ENCODE results near the gene C16orf90.

Gene C16orf90, protein sequence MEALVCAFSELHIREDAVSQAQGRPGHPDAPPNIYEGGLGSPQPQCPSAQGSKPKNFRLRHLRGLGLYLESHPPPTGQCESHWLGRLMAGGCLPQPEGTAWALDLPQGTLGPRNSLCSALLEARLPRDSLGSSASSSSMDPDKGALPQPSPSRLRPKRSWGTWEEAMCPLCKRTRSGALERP

DNA sequence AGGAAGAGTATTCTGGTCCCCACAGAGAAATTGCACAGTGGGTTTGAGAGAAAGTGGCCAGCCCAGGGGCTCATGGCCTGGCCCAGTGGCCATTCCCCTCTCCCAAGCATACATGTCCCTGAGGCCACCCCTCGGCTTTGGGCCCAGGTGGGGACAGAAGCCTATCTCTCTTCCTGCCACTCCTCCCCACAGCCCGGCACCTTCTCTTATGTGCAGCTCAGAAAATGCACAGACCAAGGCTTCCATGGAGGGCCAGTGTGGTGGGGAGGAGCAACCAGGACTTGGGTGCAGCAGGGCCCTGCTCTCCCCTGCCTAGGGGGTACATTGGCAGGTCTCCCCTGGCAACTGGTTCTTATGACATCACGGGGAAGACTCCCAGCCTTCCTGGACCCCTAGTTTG lies at the start of gene C16orf90:
TSS of gene C16orf90 (minus strand) at position 314 of the 400 bp plus-strand sequence. CDS start at position 246, 68 bp downstream.
- no peak for DNase-seq

DNA sequence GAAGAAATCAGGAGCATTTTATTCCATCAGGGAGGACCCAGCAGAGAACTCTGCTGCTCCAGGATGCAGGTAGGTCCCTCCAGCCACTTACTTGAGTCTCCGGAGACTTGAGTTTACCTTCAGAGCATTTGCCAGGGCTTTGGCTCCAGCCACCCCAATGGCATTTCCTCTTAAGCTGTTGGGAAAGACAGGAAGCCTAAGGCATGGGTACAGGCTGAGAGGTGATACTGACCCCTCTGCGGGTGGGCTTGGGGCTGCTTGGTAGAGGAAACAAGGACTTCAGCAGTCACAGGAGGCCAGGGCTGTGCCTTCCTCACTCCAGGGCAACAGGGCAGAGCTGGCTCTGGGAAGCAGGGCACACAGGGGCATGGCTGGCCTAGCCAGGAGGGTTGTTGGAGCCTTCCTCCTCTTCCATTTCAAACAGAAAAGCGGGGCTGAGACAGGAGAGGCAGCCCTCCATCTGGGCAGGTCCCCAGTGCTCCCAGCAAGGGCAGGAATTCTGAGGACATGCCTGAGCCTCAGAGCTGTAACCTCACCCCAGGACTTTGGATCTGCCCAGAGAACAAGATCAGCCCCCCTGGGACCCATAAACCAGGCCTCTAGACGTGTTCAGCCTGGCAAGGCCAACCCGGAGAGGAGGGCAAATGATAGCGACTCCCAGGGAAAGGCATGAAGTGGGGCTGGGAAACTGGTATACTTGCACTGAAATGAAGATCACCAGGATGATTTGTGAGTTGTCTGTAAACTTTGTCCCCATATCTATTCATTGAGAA lies 47.5 kb upstream of the C16orf90 start:
- no peak for DNase-seq

DNA sequence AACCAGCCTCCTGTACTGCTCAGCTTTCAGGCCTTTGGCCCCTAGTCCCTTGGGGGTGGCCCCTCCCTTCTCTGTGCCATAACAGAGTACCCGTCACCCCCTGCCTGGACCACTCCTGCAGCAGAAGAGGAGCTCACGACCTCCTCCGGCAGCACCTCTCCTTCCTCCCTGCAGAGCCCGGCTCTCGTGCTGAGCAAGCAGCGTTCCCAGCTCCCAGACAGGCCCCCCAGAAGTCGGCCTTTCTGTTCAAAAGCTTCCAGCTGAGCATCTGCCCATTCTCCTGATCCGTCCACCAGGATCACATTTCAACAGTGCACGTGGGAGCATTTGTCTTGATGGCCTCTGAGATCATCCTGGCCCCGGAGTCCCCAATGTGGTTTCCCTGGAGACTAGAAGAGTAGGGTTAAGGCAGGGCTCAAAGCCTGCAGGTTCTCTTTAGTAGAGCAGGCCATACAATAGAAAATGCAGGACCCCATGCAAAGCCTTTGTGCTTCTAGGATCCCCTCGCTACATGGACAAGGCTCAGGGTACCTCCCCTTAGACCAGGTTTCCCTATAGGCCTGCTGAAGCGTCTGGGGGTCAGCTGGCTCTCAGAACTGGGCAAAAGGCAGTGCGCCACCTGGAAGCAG lies 46.4 kb upstream of the C16orf90 start:
- no peak for DNase-seq

DNA sequence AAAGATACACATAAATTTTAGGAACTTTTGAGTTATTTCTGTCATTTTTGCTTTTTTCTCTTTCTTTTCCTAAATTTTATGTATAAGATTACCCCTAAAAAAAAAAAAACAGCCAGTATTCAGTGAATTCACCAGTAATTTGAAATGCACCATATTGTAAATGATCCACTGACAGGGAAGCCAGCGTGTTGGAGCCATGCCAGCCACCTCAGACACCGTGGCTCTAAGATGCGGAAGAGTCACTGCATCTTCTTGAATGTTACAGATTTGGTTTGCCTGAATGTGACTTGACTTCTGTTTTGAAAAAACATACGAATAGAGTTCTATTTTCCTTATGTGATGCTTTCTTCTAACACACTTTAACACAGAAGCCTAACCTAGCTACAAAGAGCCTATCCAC lies 42.9 kb upstream of the C16orf90 start:
- DNase-seq, result no peak

DNA sequence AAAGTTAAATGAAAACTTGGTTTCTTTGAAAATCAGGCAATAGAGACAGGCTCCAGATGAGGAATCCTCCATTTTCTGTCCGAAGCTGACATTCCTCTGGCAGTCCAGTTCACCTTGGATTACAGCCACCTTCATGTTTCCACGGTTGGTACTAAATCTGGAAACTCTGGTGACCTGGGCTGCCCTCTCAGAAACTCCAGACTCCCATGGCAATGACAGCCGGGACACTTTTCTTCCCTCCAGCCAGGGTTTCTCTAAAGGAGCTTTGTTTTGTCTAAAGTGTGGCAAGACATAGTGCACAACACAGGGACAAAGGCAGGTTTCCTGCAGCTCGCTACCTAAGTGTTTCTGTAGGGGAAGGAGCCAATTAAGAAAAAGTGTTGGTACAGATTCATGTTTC lies 41.6 kb upstream of the C16orf90 start:
- no peak for DNase-seq

DNA sequence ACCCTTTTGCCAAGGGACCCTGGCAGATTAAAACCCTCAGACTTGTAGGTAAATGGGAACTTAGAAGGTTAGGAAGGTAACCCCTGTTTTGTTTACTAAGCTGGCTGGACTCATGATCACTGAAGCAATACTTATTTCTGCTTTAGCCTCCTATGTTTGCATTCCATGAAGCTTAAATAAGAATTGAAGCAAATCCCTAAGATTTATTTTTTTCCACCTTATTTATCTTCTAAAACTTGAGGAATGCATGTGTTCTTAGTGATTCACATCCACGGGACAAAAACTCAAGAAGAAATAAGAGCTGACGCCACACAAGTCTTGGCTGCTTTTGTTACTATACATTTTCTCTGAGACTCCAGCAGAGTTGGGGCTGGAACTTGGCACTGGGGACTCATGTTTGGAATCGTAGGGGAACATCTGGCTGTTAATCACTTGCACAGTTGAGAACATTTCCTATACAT lies 41.0 kb upstream of the C16orf90 start:
- DNase-seq, result no peak

DNA sequence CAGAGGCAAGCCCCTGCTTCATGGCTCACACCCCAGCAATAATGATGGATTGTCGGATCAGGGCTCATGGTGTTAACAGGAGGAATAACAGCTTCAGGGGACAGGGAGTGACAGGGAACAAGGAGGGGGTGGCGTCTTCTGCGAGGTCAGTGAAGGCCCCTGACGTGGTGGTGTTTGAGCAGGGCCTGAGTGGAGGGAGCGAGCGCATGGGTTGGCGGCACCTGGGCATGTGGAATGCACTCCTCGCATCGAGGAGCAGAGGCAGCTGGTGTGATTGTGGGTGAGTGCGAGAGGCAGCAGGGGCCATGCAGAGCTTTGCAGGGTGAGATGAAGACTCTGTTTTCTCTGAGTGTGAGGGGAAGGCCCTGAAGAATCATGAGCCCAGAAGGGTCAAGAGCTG lies 38.8 kb upstream of the C16orf90 start:
- DNase-seq, result no peak

DNA sequence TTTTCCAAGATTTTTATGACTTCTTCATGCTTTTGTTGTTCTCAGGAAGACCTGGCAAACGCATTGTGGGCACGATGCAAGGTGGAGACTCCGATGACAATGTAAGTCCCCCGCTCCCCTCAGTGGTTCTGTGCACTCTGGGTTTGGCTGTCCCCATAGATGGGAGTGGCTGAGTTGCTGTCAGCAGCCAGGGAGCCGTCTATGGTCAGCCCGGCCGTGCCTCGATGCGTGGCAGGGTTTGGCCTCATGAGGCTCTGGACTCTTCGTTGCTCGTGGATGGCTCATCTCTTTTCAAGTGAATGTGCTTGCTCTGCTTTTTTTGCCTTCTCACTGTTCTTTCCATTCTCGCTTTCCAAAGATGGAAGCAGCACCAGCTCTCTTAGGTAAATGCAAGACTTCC lies 37.5 kb upstream of the C16orf90 start:
- DNase-seq, result no peak

DNA sequence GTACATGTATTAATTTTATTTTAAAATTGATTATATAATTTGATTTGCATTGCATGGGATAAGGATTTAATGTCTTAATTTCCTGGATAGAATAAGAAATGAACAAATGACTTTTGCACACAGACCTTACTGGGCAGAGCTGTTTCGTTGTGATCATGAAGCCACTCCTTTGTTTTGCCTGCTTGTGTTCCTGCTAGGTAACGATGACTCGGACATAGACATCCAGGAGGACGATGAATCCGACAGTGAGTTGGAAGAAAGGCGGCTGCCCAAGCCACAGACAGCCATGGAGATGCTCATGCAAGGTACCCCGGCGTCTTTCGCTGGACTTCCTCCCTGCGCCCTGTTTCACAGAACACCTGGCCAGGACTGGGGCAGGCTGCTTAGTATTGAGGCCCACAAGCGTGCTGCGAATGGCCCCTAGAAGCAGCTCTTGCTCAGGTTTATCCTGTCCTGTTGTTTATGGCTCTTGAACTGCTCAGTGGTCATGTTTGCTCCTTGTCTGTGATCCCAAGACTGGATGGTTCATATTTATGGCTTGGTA lies 35.2 kb upstream of the C16orf90 start:
- no peak for DNase-seq

DNA sequence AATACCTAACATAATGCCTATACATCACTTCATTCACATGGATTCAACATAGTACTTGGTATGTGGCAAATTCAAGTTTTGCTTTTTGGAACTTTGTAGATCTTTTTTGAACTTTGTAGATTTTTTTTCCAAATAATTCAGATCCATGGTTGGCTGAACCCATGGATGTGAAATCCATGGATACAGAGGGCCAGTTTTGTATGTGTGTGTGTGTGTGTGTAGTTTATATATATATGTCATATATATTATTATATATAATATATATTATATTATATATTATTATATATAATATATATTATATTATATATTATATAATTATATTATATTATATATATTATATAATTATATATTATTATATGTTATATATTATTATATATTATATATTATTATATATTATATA lies 33.9 kb upstream of the C16orf90 start:
- DNase-seq, result no peak

DNA sequence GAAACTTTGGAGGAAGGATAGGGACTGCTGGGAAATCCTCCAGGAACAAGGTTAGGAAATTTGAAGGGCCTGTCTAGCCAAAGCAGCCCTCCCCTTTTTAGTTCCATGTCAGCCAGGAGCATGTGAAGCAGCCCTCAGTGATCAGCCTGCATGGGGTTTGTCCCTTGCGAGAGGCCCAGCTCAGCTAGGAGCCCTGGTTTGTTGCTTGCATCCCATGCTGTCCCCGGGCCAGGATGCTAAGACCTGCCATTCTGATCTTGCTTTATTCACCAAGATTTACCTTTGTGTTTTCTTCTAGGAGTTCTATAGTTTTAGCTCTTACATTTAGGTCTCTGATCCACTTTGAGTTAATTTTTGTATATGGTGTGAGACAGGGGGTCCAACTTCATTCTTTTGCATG lies 33.1 kb upstream of the C16orf90 start:
- DNase-seq, result no peak

DNA sequence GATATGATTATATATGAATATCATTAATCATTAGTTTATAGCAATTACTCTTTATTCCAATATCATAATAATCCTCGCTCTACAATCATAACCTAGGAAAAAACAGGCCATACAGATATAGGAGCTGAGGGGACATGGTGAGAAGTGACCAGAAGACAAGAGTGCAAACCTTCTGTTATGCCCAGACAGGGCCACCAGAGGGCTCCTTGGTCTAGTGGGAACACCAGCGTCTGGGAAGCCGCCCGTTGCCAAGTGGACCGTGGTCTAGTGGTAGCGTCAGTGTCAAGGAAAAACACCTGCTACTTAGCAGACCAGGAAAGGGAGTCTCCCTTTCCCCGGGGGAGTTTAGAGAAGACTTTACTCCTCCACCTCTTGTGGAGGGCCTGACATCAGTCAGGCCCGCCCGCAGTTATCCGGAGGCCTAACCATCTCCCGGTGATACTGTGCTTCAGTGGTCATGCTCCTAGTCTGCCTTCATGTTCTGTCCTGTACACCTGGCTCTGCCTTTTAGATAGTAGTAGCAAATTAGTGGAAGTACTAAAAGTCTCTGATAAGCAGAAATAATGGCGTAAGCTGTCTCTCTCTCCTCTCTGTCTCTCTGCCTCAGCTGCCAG lies 32.0 kb upstream of the C16orf90 start:
- DNase-seq, result peak; percentile 53

DNA sequence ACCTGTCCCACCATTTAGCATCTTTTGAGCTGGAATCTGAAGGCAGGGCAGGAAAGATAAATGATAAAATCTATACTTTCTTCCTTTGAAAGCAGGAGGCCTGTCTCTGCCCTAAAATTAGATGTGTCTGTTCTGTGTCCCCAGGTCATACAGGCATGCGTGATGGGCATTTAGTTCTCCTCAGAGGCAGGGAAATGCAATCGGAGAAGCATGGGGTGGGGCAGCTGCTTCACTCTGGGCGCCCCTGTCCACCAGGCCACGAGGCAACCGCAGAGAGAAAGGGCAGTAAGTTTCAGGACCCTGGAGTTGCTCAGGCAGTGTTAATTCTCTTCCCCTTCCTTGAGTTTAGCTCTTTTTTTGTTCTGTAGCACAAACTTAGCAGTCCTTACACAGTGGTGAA lies 30.7 kb upstream of the C16orf90 start:
- DNase-seq, result no peak

DNA sequence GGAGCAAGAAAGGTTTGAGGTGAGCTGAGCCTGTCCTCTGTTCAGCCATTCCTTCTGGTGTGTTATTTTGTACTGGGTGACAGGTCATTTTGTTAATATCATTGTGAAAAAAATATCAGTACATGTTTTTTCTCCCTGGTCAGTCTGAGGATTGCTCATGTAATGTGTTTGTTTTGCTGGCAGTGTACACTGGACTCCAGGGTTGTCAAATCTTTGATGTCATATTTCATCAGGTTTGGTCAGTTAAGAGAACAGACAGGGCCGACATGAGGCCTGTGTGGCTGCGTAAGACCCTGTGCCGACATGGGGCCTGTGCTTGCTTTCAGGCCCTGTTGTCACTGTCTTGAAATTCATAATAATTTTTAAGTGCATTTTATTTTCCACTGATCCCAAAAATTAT lies 28.0 kb upstream of the C16orf90 start:
- no peak for DNase-seq

DNA sequence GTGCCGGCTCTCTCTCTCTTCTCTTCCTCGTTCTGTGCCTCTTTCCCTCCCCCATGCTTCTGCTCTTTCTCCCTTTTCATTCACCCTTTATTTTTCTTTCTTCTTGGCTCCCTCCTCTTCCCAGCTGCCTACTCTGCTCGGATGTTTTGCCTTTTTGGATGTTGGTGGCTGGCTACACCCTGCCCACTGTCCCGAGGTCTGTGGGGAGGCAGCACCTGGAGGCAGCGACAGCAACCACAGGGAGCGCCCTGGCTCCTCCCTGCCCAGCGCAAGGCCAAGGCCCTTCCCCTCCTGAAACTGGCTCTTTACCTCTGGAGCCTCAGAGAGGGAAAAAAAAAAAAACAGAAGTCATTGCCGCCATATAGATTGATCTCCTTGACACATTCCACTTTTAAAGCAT lies 25.6 kb upstream of the C16orf90 start:
- DNase-seq, result no peak

DNA sequence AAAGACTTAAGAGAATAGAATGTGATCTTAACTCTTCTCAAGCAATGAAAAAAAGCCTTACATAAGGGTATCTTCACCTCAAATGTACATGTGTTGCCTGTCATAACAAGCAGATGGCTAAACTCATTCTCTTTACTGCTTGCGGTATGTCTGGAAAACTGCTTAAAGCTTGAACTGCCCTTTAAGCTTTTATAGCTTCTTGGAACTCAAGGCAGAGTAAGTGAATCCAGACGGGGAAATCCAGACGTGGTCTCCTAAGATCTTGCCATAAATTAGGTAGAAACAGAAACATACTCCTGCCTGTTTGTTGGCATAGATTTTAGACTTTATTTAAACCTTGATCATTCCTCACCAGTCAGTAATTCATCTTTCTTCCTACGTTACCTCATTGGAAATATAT lies 25.1 kb upstream of the C16orf90 start:
- DNase-seq, result no peak

DNA sequence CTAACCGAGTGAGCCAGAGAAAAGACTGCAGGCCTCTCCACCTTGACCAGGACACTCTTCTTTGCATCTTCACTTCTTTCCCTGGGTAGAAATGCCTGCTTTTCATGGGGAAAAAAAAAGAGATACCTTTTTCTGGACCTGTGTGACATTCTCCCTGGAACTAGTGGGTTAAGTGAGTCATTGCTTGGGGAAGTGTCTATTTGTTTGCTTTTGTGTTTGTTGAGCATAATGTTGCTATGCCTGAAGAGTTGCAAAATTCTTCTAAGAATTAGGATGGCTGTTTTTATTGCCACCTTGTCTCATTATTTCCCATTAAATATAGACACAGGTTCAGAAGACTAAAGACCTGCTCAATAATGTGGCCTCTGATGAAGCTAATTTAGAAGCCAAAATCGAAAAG lies 24.3 kb upstream of the C16orf90 start:
- no peak for DNase-seq

DNA sequence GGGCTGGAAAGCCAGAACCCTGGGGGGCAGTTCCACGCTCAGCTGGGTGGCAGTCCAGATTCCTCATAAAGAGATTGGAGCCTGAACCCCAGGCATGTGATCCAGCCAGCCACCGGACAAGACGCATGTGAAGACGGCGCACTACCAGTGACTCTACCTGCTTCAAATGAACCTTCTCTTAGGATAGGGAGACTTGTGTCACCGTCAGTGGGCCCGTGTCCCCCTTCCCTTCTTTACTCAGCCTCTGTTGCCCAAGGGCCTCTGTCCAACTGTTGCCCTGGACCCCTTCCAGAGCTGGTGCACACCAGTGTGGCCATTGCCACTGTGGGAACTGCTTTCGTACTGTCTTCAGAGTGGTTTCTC lies 23.7 kb upstream of the C16orf90 start:
- DNase-seq, result no peak

DNA sequence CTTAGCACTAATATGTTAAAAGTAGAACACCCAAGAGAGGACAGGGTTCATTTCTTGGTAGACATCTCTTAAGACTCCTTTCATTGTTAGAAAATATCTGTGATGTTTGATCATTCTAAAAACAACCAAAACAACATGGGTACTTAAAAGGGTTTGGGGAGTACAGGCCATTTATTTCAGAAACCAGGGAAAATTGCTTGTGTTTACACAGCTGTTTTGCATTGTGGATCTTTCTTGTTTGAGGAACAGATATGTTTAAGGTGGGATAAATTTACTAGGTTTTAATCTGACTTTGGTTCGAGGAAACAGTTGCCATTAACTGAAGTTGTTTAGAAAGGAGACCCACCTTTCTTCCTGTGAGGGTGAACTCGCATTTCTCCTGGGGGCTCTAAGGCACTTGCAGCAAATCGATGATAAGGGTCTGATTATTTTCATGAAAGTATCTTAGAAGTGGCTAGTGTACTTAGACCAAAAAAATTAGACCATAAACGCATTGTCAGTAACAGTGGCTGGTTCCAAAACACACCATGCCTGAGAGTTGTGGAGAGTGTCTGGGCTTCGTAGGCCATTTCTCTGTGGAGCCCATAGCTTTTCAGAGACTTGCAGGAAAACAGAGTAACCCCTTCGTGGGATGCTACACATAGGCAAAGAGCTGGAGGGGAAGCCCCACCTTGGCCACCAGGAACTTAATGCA lies 23.1 kb upstream of the C16orf90 start:
- no peak for DNase-seq

DNA sequence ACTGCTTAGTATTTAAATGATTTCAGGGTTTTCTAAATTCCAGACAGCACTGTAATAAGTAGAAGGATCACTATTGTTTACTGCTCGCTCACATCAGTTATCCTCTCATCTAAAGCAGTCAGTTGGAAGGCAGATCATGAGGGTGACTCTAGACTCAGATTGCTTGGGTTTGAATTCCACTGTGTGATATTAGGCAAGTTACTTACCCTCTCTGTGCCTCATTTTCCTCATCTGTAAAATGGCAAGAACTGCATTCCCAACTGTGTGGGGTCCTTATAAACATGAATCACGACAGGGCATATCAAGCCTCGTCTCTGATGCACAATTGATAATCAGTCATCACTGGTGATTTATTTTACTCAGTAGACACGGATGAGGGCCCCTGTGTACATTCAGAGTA lies 20.6 kb upstream of the C16orf90 start:
- no peak for DNase-seq

DNA sequence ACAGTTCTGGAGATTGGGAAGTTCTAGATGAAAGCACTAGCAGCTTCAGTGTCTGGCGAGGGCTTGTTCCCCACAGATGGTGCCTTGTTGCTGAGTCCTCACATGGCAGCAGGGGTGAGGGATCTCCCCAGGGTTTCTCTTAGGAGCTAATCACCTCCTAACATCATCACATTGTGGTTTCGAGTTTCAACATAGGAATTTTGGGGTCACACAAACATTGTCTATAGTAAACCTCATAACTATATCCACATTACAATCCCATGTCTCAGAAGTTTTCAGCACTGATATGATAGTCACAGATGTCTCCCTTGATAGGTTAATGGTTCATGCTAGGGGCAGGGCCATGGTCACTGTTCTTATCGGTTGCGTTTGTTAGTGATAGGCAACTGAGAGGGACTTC lies 19.3 kb upstream of the C16orf90 start:
- DNase-seq, result no peak

DNA sequence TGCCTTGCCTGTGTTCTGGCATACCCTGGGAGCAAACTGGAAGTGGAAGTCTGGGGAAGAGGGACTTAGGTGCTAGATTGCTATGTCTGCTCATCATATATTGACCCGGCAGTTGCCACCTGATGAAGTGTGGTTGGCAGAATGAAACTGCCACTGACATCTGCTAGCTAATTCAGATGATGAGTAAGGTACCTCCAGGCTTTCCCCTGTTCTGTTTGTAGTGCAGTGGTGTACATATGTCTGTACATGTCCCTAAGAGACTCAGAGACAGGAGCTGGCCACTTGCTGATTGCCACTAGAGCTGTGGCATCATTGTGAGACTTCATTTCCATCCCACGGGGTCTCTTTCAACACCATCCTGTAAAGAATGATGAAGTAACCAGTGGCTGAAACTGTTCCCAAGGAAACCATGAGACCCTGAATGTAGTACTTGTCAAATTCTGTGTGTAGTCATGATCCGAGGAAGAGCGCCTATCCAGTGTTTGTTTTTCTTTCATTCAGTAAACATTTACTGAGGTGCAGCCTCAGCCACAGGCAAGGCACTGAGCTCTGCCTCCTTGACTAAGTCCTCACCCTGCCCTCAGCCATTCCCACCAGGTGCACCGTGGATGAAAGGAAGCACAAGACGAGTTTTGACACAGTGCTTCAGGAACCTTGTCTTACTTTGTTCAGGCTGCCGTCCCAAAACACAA lies 18.7 kb upstream of the C16orf90 start:
- DNase-seq, result no peak

Data from OCI-M1 (cell line).